Measurements from ENCODE around the gene TMEM132A.

Gene TMEM132A

GRCh38 chr11:60918251-60918938 lies 5.9 kb upstream of the TMEM132A start:
- TF ChIP-seq, protein P1, sequence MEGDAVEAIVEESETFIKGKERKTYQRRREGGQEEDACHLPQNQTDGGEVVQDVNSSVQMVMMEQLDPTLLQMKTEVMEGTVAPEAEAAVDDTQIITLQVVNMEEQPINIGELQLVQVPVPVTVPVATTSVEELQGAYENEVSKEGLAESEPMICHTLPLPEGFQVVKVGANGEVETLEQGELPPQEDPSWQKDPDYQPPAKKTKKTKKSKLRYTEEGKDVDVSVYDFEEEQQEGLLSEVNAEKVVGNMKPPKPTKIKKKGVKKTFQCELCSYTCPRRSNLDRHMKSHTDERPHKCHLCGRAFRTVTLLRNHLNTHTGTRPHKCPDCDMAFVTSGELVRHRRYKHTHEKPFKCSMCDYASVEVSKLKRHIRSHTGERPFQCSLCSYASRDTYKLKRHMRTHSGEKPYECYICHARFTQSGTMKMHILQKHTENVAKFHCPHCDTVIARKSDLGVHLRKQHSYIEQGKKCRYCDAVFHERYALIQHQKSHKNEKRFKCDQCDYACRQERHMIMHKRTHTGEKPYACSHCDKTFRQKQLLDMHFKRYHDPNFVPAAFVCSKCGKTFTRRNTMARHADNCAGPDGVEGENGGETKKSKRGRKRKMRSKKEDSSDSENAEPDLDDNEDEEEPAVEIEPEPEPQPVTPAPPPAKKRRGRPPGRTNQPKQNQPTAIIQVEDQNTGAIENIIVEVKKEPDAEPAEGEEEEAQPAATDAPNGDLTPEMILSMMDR (IDR thresholded peaks at IDR 0.05; ENCODE audit: low read depth, low read length), result no peak

DNA sequence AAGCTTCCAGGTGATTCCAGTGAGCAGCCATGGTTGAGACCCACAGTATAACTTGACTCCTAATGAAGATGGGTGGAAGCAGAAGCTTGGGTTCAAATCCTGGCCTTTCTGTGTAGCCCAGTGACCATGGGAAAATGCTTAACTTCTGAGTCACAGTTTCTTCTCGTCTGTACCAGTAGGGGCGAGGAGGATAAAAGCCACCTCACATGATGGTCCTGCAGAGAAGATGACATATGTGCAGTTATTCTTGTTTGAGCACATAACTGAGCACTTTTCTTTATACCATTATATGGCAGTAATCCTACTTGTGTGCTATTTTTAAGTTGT lies 5.4 kb upstream of the TMEM132A start:
- TF ChIP-seq, protein P1 (IDR thresholded peaks at IDR 0.05; ENCODE audit: low read depth, low read length), result no peak
- no peak overlapping the region for H3K4me3 ChIP-seq (ENCODE audit: low read depth, low read length)

More at GRCh38 chr11:60918251-60918938, 5.9 kb upstream of the TMEM132A start:
- H3K4me3 ChIP-seq (ENCODE audit: low read depth, low read length), result no peak overlapping the region

DNA sequence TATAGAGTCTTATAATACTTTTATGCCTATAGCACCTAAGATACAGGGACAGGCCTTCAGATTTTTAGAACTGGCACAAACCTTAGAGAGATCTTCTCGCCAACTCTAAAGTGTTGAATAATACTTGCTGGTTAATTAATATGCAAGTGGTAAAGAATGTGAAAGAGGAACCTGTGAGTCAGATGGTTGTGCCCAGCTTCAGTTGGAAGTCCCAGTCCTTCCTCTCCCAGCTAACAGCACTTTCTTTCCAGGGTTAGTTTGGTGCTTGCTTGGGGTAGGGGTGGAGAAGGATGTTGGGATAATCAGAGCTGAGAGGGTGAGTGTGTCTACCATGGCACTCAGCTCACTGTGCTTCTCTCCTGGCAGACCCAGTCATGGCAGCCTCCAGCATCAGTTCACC lies 4.9 kb upstream of the TMEM132A start:
- TF ChIP-seq, protein P1 (IDR thresholded peaks at IDR 0.05; ENCODE audit: low read depth, low read length), result no peak
- no peak overlapping the region for H3K4me3 ChIP-seq (ENCODE audit: low read depth, low read length)

DNA sequence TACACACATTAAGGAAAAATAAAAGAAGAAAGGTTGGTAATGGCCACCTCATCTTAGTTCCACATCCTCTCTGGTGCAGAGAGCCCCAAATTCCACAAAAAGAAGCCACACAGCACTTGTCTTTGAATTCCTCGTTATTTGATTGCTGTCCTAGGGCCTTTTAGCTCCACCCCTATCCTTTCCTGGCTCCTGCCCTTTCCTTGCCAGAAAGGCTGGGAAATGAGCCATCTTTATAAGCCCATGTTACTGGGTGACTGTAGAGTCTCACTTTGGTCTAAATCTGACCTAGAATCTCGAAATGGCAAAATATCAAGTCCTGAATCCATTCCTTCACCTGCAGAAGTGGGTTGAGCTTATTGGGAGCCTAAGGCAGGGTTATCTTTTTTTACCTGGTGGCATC lies 4.3 kb upstream of the TMEM132A start:
- no peak overlapping the region for H3K4me3 ChIP-seq (ENCODE audit: low read depth, low read length)
- TF ChIP-seq, protein P1 (IDR thresholded peaks at IDR 0.05; ENCODE audit: low read depth, low read length), result no peak

- TF ChIP-seq, protein P1 (IDR thresholded peaks at IDR 0.05; ENCODE audit: low read depth, low read length), result no peak
- no peak overlapping the region for H3K4me3 ChIP-seq (ENCODE audit: low read depth, low read length)
Measured at GRCh38 chr11:60921259-60921658, 3.0 kb upstream of the TMEM132A start.

DNA sequence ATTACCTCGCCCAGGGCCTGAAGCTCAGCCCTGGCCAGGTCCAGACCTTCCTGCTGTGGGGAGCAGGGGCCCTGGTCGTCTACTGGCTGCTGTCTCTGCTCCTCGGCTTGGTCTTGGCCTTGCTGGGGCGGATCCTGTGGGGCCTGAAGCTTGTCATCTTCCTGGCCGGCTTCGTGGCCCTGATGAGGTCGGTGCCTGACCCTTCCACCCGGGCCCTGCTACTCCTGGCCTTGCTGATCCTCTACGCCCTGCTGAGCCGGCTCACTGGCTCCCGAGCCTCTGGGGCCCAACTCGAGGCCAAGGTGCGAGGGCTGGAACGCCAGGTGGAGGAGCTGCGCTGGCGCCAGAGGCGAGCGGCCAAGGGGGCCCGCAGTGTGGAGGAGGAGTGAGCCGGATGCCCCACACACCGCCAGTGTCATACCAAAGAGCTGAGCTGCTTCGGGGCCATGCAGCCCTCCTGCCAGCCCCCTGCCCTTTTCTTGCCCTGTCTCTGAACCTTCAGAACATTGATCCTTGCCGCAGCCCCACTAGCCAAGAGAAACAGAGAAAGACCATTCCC lies 2.4 kb upstream of the TMEM132A start:
- TF ChIP-seq, protein P1 (IDR thresholded peaks at IDR 0.05; ENCODE audit: low read depth, low read length), result no peak
- H3K4me3 ChIP-seq (ENCODE audit: low read depth, low read length), result no peak overlapping the region

DNA sequence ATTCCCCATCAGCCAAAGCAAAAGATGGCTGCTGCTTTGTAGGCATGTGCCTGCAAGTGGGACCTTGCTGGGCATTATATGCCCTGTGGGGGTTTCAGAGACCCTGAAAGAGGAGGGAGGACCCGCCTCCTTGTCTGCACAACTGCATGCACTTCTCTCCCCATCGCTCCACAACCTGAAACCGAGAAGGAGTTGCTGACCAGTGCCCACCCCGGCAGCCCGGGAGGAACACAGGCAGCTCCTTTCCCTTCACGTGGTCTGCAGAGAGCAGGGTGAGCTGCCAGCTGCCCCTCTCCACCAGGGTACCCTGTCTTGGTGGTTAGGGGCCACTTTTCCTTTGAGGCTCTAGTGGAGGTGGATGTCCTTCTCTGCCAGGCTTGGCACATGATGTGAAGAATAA lies 1.4 kb upstream of the TMEM132A start:
- H3K4me3 ChIP-seq (ENCODE audit: low read depth, low read length), result no peak overlapping the region
- TF ChIP-seq, protein P1 (IDR thresholded peaks at IDR 0.05; ENCODE audit: low read depth, low read length), result no peak
